ENCODE measurements around the gene ZMAT1. TPM values are rescaled to one million over a fixed set of nuclear protein-coding genes. Genes with fewer than 3 reads are reported as not detected.

ZMAT1 gene
- polyA plus RNA-seq, 1 donor (not counting 4 experiments of a cell fraction or from before 2014, with no cell fraction given) = 0.04 TPM

- Histone ChIP-seq H3K9me3 (ENCODE audit: control insufficient read depth, low read depth, low read length) (no peaks in the 10 kb centered on the region), H3K4me1 (ENCODE audit: control insufficient read depth, extremely low read depth, insufficient read depth, low read length) (no peaks in the 10 kb centered on the region), H3K36me3 (ENCODE audit: control insufficient read depth in 2 of 2, extremely low read depth in 1 of 2, insufficient read depth in 2 of 2, low read length in 2 of 2) (no peaks in the 10 kb centered on the region), H3K9ac (ENCODE audit: control insufficient read depth, extremely low read depth, insufficient read depth, low read length) (no peak overlapping the region), H2AFZ (ENCODE audit: control insufficient read depth, low read length) (no peak overlapping the region), H3K27me3 (ENCODE audit: control insufficient read depth, extremely low read depth, insufficient read depth, low read length) (no peaks in the 10 kb centered on the region), H3K9me1 (ENCODE audit: control insufficient read depth, extremely low read depth, insufficient read depth, low read length) (no peaks in the 10 kb centered on the region), H3K4me2 (ENCODE audit: control insufficient read depth, extremely low read depth, insufficient read depth, low read depth, low read length) (no peak overlapping the region), H3K27ac (ENCODE audit: control insufficient read depth, insufficient read depth, low read length) (no peak overlapping the region), H3K79me2 (ENCODE audit: control insufficient read depth, insufficient read depth, low read length) (no peaks in the 10 kb centered on the region), H4K20me1 (ENCODE audit: control insufficient read depth, extremely low read depth, insufficient read depth, low read length) (no peaks in the 10 kb centered on the region), H3K4me3 (ENCODE audit: control insufficient read depth in 2 of 3, extremely low read depth in 1 of 3, insufficient read depth in 2 of 3, low read depth in 1 of 3, low read length in 3 of 3) (no peak overlapping the region)
- no peak for TF ChIP-seq EZH2 (IDR thresholded peaks at IDR 0.05; ENCODE audit: low read length)
- no peak for TF ChIP-seq CTCF (optimal IDR thresholded peaks at IDR 0.05 in 1 of 3, IDR thresholded peaks at IDR 0.05 in 1 of 3, conservative IDR thresholded peaks at IDR 0.05 in 1 of 3; ENCODE audit: extremely low read depth in 1 of 3, insufficient read depth in 2 of 3, low read length in 3 of 3)
- DNase-seq (ENCODE audit: low read depth, low spot score) (no peak), FAIRE-seq (no peak)
- dilution Hi-C loops (cut with MboI; ENCODE audit: extremely low pct_ligation_motif_present, low sequenced_read_pairs) = no loop called here
Observed at GRCh38 chrX:101918751-101919150, 13.1 kb downstream of the ZMAT1 start.

GRCh38 chrX:101906136-101906796, 25.6 kb downstream of the ZMAT1 start:
- no peaks in the 10 kb centered on the region for H3K4me1 ChIP-seq (ENCODE audit: control insufficient read depth, extremely low read depth, insufficient read depth, low read length)
- no peaks in the 10 kb centered on the region for H4K20me1 ChIP-seq (ENCODE audit: control insufficient read depth, extremely low read depth, insufficient read depth, low read length)
- DNase-seq (ENCODE audit: low read depth, low spot score) (no peak), FAIRE-seq (no peak)
- H3K27ac ChIP-seq (ENCODE audit: control insufficient read depth, insufficient read depth, low read length) = no peak overlapping the region
- TF ChIP-seq EZH2 (IDR thresholded peaks at IDR 0.05; ENCODE audit: low read length) = no peak
- no peak for TF ChIP-seq CTCF (optimal IDR thresholded peaks at IDR 0.05 in 1 of 3, IDR thresholded peaks at IDR 0.05 in 1 of 3, conservative IDR thresholded peaks at IDR 0.05 in 1 of 3; ENCODE audit: extremely low read depth in 1 of 3, insufficient read depth in 2 of 3, low read length in 3 of 3)
- dilution Hi-C loops (cut with MboI; ENCODE audit: extremely low pct_ligation_motif_present, low sequenced_read_pairs) = no loop called here
- H3K9me3 ChIP-seq (ENCODE audit: control insufficient read depth, low read depth, low read length) = peaks cover 1% of the 10 kb centered on the region
- H3K9ac ChIP-seq (ENCODE audit: control insufficient read depth, extremely low read depth, insufficient read depth, low read length) = no peak overlapping the region
- no peaks in the 10 kb centered on the region for H3K9me1 ChIP-seq (ENCODE audit: control insufficient read depth, extremely low read depth, insufficient read depth, low read length)
- H2AFZ ChIP-seq (ENCODE audit: control insufficient read depth, low read length) = no peak overlapping the region
- H3K79me2 ChIP-seq (ENCODE audit: control insufficient read depth, insufficient read depth, low read length) = no peaks in the 10 kb centered on the region
- no peaks in the 10 kb centered on the region for H3K36me3 ChIP-seq (ENCODE audit: control insufficient read depth in 2 of 2, extremely low read depth in 1 of 2, insufficient read depth in 2 of 2, low read length in 2 of 2)
- H3K4me2 ChIP-seq (ENCODE audit: control insufficient read depth, extremely low read depth, insufficient read depth, low read depth, low read length) = no peak overlapping the region
- H3K27me3 ChIP-seq (ENCODE audit: control insufficient read depth, extremely low read depth, insufficient read depth, low read length) = no peaks in the 10 kb centered on the region
- H3K4me3 ChIP-seq (ENCODE audit: control insufficient read depth in 2 of 3, extremely low read depth in 1 of 3, insufficient read depth in 2 of 3, low read depth in 1 of 3, low read length in 3 of 3) = no peak overlapping the region
